Erythroblast (primary cell): ENCODE measurements around the gene GPR27.

Source experiments
- GATA1 ChIP-seq: IDR thresholded peaks from 2 replicates; pipeline ENCODE4 v1.6.1; 2011; ENCODE audit warnings: low read depth, mild to moderate bottlenecking, control low read depth, low read length, moderate library complexity
- POLR2A ChIP-seq: IDR thresholded peaks from 2 replicates; pipeline ENCODE4 v1.6.1; 2011; ENCODE audit warnings: mild to moderate bottlenecking, low read length

- no peak for TF ChIP-seq POLR2A
- TF ChIP-seq GATA1: no peak
Measured at GRCh38 chr3:71801986-71802385, 48.3 kb downstream of the GPR27 start.
